HG02678 (cell line): ENCODE results near the gene TRIM31.

Source experiments
- ATAC-seq: cut with Tn5 transposase; IDR thresholded peaks from one replicate; pipeline ENCODE4 v1.9.1; 2021; ENCODE audit warnings: mild to moderate bottlenecking, moderate library complexity; ENCODE audit not compliant: unreplicated experiment

Gene TRIM31

GRCh38 chr6:30087876-30088275 lies 25.0 kb downstream of the TRIM31 start:
- no peak for ATAC-seq

GRCh38 chr6:30077218-30077617 lies 35.7 kb downstream of the TRIM31 start:
- ATAC-seq = no peak

GRCh38 chr6:30075790-30076732 lies 36.8 kb downstream of the TRIM31 start:
- no peak for ATAC-seq

- no peak for ATAC-seq
Measured at GRCh38 chr6:30075094-30075789, 37.6 kb downstream of the TRIM31 start, which contains the start of gene RNF39. Gene RNF39, minus strand, starts transcription at chr6:30075769. Its CDS starts 184 bp downstream, at chr6:30075585.

GRCh38 chr6:30074331-30075093 lies 38.4 kb downstream of the TRIM31 start:
- ATAC-seq = no peak

GRCh38 chr6:30073489-30074235 lies 39.2 kb downstream of the TRIM31 start:
- ATAC-seq = no peak

GRCh38 chr6:30071858-30072257 lies 41.0 kb downstream of the TRIM31 start:
- ATAC-seq = no peak

GRCh38 chr6:30071081-30071818 lies 41.6 kb downstream of the TRIM31 start:
- no peak for ATAC-seq

- ATAC-seq = no peak
Measured at GRCh38 chr6:30067460-30068139, 45.3 kb downstream of the TRIM31 start.

GRCh38 chr6:30066577-30067459 lies 46.1 kb downstream of the TRIM31 start, which contains the start of gene PPP1R11:
Gene PPP1R11, plus strand, starts transcription at chr6:30067198. Its CDS starts 213 bp downstream, at chr6:30067411.
- ATAC-seq = peak; percentile 95

GRCh38 chr6:30066082-30066481 lies 46.8 kb downstream of the TRIM31 start:
- ATAC-seq = no peak

GRCh38 chr6:30063315-30063714 lies 49.6 kb downstream of the TRIM31 start:
- ATAC-seq = no peak

- no peak for ATAC-seq
Measured at GRCh38 chr6:30062471-30063178, 50.3 kb downstream of the TRIM31 start.

GRCh38 chr6:30061858-30062458 lies 50.9 kb downstream of the TRIM31 start:
- ATAC-seq = peak; percentile 15

- peak; percentile 92 for ATAC-seq
Measured at GRCh38 chr6:30061092-30061857, 51.6 kb downstream of the TRIM31 start, which contains the start of gene POLR1H. Gene POLR1H, plus strand, starts transcription at chr6:30061265. Its CDS starts 260 bp downstream, at chr6:30061525.

- peak; percentile 28 for ATAC-seq
Measured at GRCh38 chr6:30060606-30061091, 52.2 kb downstream of the TRIM31 start.
